Measurements from ENCODE around the gene HSD17B3.

HSD17B3 gene

GRCh38 chr9:96342571-96343245 lies 40.7 kb upstream of the HSD17B3 start:
- Histone ChIP-seq H3K27ac (peak overlapping the region in 1 of 2 donors; percentile 19), H3K4me3 (no peak overlapping the region)
- no peak for DNase-seq (ENCODE audit: low spot score)
- TF ChIP-seq CTCF (IDR thresholded peaks at IDR 0.05): no peak

GRCh38 chr9:96340707-96341106 lies 38.7 kb upstream of the HSD17B3 start:
- no peak for DNase-seq (ENCODE audit: low spot score)
- Histone ChIP-seq H3K4me3 (no peak overlapping the region), H3K27ac (no peak overlapping the region)
- TF ChIP-seq CTCF (IDR thresholded peaks at IDR 0.05): no peak

- no peak for DNase-seq (ENCODE audit: low spot score)
- Histone ChIP-seq H3K27ac (no peak overlapping the region), H3K4me3 (no peak overlapping the region)
- TF ChIP-seq CTCF (IDR thresholded peaks at IDR 0.05): no peak
Observed at GRCh38 chr9:96338299-96338698, 36.3 kb upstream of the HSD17B3 start.

- DNase-seq (ENCODE audit: low spot score): no peak
- H3K27ac ChIP-seq: no peak overlapping the region
- no peak for TF ChIP-seq CTCF (IDR thresholded peaks at IDR 0.05)
- H3K4me3 ChIP-seq: no peak overlapping the region
Observed at GRCh38 chr9:96333958-96334357, 32.0 kb upstream of the HSD17B3 start.

GRCh38 chr9:96331236-96331947 lies 29.4 kb upstream of the HSD17B3 start:
- no peak for TF ChIP-seq CTCF (IDR thresholded peaks at IDR 0.05)
- Histone ChIP-seq H3K4me3 (no peak overlapping the region), H3K27ac (no peak overlapping the region)
- no peak for DNase-seq (ENCODE audit: low spot score)

GRCh38 chr9:96327694-96328352 lies 25.8 kb upstream of the HSD17B3 start:
- DNase-seq (ENCODE audit: low spot score): no peak
- peak; percentile 87 for TF ChIP-seq CTCF (IDR thresholded peaks at IDR 0.05)
- H3K27ac ChIP-seq: no peak overlapping the region
- no peak overlapping the region for H3K4me3 ChIP-seq
